Vagina (tissue), 2 donors: ENCODE results near the gene KCNH5. TPM values are rescaled to one million over a fixed set of nuclear protein-coding genes. Genes with fewer than 3 reads are reported as not detected.

ENCODE experiments used
- DNase-seq, 2 donors: peaks; one replicate each; pipeline ENCODE4 v3.0.0-alpha.2; 2017; ENCODE audit errors: extremely low spot score in 2 of 2
- H3K27ac ChIP-seq: fragments of 200-600 bp; sonication (generic); one replicate; pipeline ENCODE4 v1.5.1; 2019
- H3K27me3 ChIP-seq: fragments of 200-600 bp; sonication (generic); one replicate; pipeline ENCODE4 v1.5.1; 2019
- H3K36me3 ChIP-seq, 2 donors: fragments of 200-600 bp; sonication (generic); one replicate each; pipeline ENCODE4 v1.5.1; 2017 to 2019
- H3K4me1 ChIP-seq: fragments of 200-600 bp; sonication (generic); one replicate; pipeline ENCODE4 v1.5.1; 2019
- H3K4me3 ChIP-seq, 2 donors: fragments of 200-600 bp; sonication (generic); 1 replicate in 1 of 2; 2 replicates in 1 of 2; pipeline ENCODE4 v1.5.1; 2016 to 2019
- H3K9me3 ChIP-seq: fragments of 200-600 bp; sonication (generic); one replicate; pipeline ENCODE4 v1.5.1; 2019
- POLR2A ChIP-seq, 2 donors: fragments of 450-650 bp; IDR thresholded peaks; one replicate each; pipeline ENCODE4 v1.6.1; 2017; ENCODE audit warnings: antibody characterized with exemption in 2 of 2, mild to moderate bottlenecking in 2 of 2, moderate library complexity in 2 of 2
- POLR2AphosphoS5 ChIP-seq, 2 donors: sonication (generic); formaldehyde crosslinking; IDR thresholded peaks; one replicate each; pipeline ENCODE4 v1.9.0; 2017; ENCODE audit warnings: antibody characterized with exemption in 2 of 2, mild to moderate bottlenecking in 2 of 2, low read depth in 1 of 2; ENCODE audit not compliant: insufficient read depth in 1 of 2
- intact Hi-C: fragments of 100-400 bp; cut with DNase I; formaldehyde crosslinking; loops from one replicate; pipeline ENCODE4 v1.15.1; 2023
- total RNA-seq: library from RNA; depleted of rRNA; stranded (reverse); fragments of >200 nt; gene quantifications from one replicate; pipeline ENCODE4 v1.2.3, GENCODE V29; 2016
- TF ChIP-seq, protein P1 (sequence below), 3 experiments: fragments of 450-650 bp in 2 of 3; fragments of 200-600 bp in 1 of 3; sonication (generic) in 1 of 3; IDR thresholded peaks; one replicate each; pipeline ENCODE4 v1.5.1; 2017 to 2019; ENCODE audit warnings: antibody characterized with exemption in 3 of 3, mild to moderate bottlenecking in 2 of 3, moderate library complexity in 2 of 3

KCNH5 gene
- total RNA-seq, 1 donor from 2014 or later, result 0.49 TPM

DNA sequence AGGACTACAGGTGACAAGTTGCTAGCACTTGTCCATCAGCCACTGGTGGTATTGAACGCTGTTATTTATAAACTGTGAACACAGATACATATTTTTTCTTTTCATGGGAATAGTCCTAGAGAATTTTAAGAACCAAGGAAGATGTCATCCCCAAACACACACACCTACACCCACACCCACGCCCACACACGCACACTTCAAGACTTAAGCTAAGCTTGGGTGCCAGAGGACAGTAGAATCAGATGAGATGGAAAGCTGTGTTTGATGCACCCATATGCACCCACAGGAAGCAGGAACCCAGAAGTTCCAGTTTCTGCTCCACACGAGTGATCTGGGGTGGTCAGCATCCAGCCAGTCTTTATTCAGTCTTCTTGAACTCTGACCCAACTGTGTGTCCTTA is 348.3 kb downstream of the KCNH5 start:
- TF ChIP-seq, protein P1, sequence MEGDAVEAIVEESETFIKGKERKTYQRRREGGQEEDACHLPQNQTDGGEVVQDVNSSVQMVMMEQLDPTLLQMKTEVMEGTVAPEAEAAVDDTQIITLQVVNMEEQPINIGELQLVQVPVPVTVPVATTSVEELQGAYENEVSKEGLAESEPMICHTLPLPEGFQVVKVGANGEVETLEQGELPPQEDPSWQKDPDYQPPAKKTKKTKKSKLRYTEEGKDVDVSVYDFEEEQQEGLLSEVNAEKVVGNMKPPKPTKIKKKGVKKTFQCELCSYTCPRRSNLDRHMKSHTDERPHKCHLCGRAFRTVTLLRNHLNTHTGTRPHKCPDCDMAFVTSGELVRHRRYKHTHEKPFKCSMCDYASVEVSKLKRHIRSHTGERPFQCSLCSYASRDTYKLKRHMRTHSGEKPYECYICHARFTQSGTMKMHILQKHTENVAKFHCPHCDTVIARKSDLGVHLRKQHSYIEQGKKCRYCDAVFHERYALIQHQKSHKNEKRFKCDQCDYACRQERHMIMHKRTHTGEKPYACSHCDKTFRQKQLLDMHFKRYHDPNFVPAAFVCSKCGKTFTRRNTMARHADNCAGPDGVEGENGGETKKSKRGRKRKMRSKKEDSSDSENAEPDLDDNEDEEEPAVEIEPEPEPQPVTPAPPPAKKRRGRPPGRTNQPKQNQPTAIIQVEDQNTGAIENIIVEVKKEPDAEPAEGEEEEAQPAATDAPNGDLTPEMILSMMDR (IDR thresholded peaks at IDR 0.05), result no peak
- no peak for TF ChIP-seq POLR2AphosphoS5 (IDR thresholded peaks at IDR 0.05; ENCODE audit: insufficient read depth in 1 of 2, low read depth in 1 of 2)
- no peak for TF ChIP-seq POLR2A (IDR thresholded peaks at IDR 0.05)
- peaks cover 9% of the 10 kb centered on the region for H3K4me1 ChIP-seq

DNA sequence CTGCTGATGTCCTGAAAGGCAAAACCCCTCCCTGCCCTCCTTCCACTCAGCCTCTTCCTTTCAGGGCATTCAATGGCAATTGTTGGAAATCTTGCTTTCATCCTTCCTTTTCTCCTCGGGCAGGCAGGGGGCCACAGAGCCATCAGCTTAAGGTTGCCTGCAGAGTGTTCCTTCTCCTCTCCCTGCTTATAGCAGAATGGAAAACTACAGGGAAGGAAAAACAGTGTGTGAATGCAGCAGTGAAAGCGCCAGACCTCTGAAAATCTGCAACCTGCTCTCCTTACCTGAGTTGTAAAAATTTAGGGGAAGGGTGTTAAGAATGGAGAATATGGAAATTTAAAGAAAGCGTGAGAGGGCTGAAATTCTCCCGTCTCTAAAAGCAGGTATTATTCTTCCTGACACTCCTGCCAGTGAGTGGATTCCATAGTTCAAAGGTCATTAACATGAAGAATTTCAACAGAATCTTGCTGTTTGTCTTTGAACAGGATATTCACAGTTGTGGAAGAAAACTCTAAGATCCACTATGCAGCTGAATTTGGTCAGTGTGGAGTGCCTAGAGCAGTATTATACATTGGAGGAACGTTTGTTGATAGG is 348.8 kb downstream of the KCNH5 start:
- Histone ChIP-seq H3K9me3 (no peaks in the 10 kb centered on the region), H3K4me3 (no peak overlapping the region), H3K4me1 (peaks cover 9% of the 10 kb centered on the region), H3K36me3 (no peaks in the 10 kb centered on the region), H3K27me3 (no peaks in the 10 kb centered on the region), H3K27ac (no peak overlapping the region)
- TF ChIP-seq POLR2AphosphoS5 (IDR thresholded peaks at IDR 0.05; ENCODE audit: insufficient read depth in 1 of 2, low read depth in 1 of 2) (no peak), POLR2A (IDR thresholded peaks at IDR 0.05) (no peak)
- TF ChIP-seq, protein P1 (IDR thresholded peaks at IDR 0.05), result no peak
- intact Hi-C loops, result no loop called here
- no peak for DNase-seq

More for the DNA sequence above, 348.3 kb downstream of the KCNH5 start:
- intact Hi-C loops, result no loop called here
- H3K27me3 ChIP-seq, result no peaks in the 10 kb centered on the region
- no peaks in the 10 kb centered on the region for H3K9me3 ChIP-seq
- no peak overlapping the region for H3K4me3 ChIP-seq
- no peaks in the 10 kb centered on the region for H3K36me3 ChIP-seq
- DNase-seq, result no peak
- no peak overlapping the region for H3K27ac ChIP-seq

DNA sequence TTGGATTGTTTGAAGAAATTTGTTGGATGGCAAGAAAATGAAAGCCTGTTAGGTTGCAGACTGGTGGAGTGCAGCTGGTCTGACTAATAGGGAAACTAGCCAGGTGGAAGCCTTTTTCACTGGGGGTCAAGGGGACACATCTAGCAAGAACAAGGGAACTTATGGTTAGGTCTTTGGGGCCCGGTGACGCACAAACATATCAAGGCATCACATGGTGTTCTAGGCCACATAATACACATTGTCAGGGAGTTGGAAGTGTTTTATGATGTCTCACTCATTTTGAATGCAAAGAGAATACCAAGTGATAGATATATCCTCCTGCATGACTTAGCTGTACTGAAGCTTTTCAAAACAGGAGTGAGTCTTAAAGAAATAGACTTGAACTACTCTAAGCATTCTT is 351.2 kb downstream of the KCNH5 start:
- no peaks in the 10 kb centered on the region for H3K36me3 ChIP-seq
- intact Hi-C loops, result no loop called here
- H3K4me1 ChIP-seq, result peaks cover 9% of the 10 kb centered on the region
- no peak overlapping the region for H3K27ac ChIP-seq
- no peaks in the 10 kb centered on the region for H3K9me3 ChIP-seq
- TF ChIP-seq POLR2AphosphoS5 (IDR thresholded peaks at IDR 0.05; ENCODE audit: insufficient read depth in 1 of 2, low read depth in 1 of 2), result peak in 1 of 2 donors; percentile 43
- TF ChIP-seq, protein P1 (IDR thresholded peaks at IDR 0.05), result no peak
- no peak for DNase-seq
- no peak overlapping the region for H3K4me3 ChIP-seq
- no peaks in the 10 kb centered on the region for H3K27me3 ChIP-seq

DNA sequence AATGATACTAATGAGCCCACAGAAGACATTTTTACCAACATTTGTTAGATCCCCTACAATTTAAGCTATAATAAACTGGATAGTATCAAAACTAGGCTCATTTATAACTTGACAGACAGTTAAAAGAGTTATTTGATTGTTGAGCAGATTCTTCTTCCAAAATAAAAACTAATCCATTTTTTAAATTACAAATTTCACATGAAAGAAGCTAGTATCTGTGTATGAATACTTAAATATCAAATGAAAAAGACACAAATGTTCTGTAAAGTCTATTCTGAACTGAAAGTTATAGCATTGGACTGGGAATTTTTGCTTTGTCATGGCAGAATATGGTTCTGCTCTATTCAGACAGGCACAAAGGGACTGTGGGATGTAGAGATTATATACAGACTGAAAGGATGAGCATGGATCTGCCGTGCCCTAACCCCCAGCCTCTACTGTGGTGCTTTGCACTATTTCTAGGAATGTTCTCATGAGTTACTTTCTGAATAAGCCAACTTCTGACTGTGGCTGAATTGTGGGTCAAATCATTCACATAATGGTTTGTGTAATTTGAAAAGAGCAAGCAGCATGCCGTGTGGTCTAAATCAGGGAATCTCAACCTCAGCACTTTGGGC is 352.7 kb downstream of the KCNH5 start:
- no peak for DNase-seq
- no peaks in the 10 kb centered on the region for H3K36me3 ChIP-seq
- H3K4me3 ChIP-seq, result no peak overlapping the region
- TF ChIP-seq POLR2AphosphoS5 (IDR thresholded peaks at IDR 0.05; ENCODE audit: insufficient read depth in 1 of 2, low read depth in 1 of 2), result no peak
- TF ChIP-seq POLR2A (IDR thresholded peaks at IDR 0.05), result no peak
- TF ChIP-seq, protein P1 (IDR thresholded peaks at IDR 0.05), result no peak
- H3K27ac ChIP-seq, result peak overlapping the region; percentile 36
- no peaks in the 10 kb centered on the region for H3K27me3 ChIP-seq
- peaks cover 9% of the 10 kb centered on the region for H3K4me1 ChIP-seq
- H3K9me3 ChIP-seq, result no peaks in the 10 kb centered on the region
- intact Hi-C loops, result no loop called here
